HCT116 (cell line): ENCODE results near the gene CRY2. TPM values are rescaled to one million over a fixed set of nuclear protein-coding genes. Genes with fewer than 3 reads are reported as not detected.

Experiments
- ATAC-seq: fragments of 200-7000 bp; cut with Tn5 transposase; 2 replicates; pipeline ENCODE4 v1.9.1; 2020; ENCODE audit warnings: mild to moderate bottlenecking, moderate library complexity
- BruUV-seq: library from RNA; stranded (reverse); fragments of 400-500 nt; replicated peaks from 2 replicates; lab custom pipeline; 2021; lab: Mats Ljungman, UMichigan
- CTCF ChIA-PET: fragments of 300-600 bp; sonication (Branson Sonifier 250); formaldehyde crosslinking; loops from one replicate; lab custom pipeline; 2021; ENCODE audit warnings: antibody characterized with exemption; lab: Charles Lee
- POLR2A ChIA-PET: fragments of 300-600, 350-600 bp; sonication (Branson Sonifier 250); formaldehyde crosslinking; loops from one replicate; lab custom pipeline; 2021; ENCODE audit warnings: antibody characterized with exemption; lab: Charles Lee
- RAD21 ChIA-PET, 2 experiments: fragments of 300-600 bp; sonication (Branson Sonifier 250); formaldehyde crosslinking; loops; one replicate each; lab custom pipeline; 2023; ENCODE audit warnings: low total read pairs in 2 of 2; ENCODE audit not compliant: uncharacterized antibody in 2 of 2, unreplicated experiment in 2 of 2, low non-redundant PET in 1 of 2; lab: Charles Lee
- DNase-seq: peaks from one replicate; pipeline ENCODE4 v3.0.0-alpha.2; 2010; ENCODE audit warnings: low read depth, low spot score
- H2AFZ ChIP-seq: fragments of 200-600 bp; shearing (Covaris generic), sonication (generic); 2 replicates; pipeline ENCODE4 v1.6.1; 2017; ENCODE audit warnings: low read depth, mixed run types, mixed read lengths, antibody characterized with exemption, low read length; ENCODE audit not compliant: poor library complexity, severe bottlenecking
- H3K27ac ChIP-seq: 2 replicates; pipeline ENCODE4 v1.5.1; 2012; ENCODE audit warnings: low read depth, low read length
- H3K27me3 ChIP-seq: fragments of 200-600 bp; sonication (generic); 2 replicates; pipeline ENCODE4 v1.6.1; 2016; ENCODE audit warnings: mixed run types, low read length, mixed read lengths; ENCODE audit not compliant: insufficient read depth
- H3K36me3 ChIP-seq, 2 experiments: fragments of 200-500 bp in 1 of 2; fragments of 200-600 bp in 1 of 2; sonication (Bioruptor generic) in 1 of 2; sonication (generic) in 1 of 2; 2 replicates each; pipeline versions ENCODE4 v1.5.1 to v1.6.1; 2014 to 2016; ENCODE audit warnings: low read length in 2 of 2, inconsistent platforms in 1 of 2, mixed read lengths in 1 of 2, mixed run types in 1 of 2; ENCODE audit not compliant: insufficient read depth in 2 of 2, control insufficient read depth in 1 of 2
- H3K4me1 ChIP-seq, 2 experiments: fragments of 200-600 bp in 1 of 2; sonication (generic) in 1 of 2; 2 replicates each; pipeline versions ENCODE4 v1.5.1 to v1.6.1; 2012 to 2017; ENCODE audit warnings: low read length in 2 of 2, inconsistent platforms in 1 of 2, mild to moderate bottlenecking in 1 of 2, mixed read lengths in 1 of 2, mixed run types in 1 of 2, moderate library complexity in 1 of 2; ENCODE audit not compliant: insufficient read depth in 2 of 2, control insufficient read depth in 1 of 2
- H3K4me2 ChIP-seq: fragments of 200-600 bp; sonication (generic); 2 replicates; pipeline ENCODE4 v1.6.1; 2017; ENCODE audit warnings: mixed run types, low read length, mixed read lengths
- H3K4me3 ChIP-seq, 2 experiments: fragments of 200-600 bp in 1 of 2; sonication (generic) in 1 of 2; replicated peaks in 1 of 2; 2 replicates each; pipeline ENCODE4 v1.5.1; 2011 to 2016; ENCODE audit warnings: low read length in 2 of 2, control low read depth in 1 of 2, low read depth in 1 of 2, mild to moderate bottlenecking in 1 of 2, mixed read lengths in 1 of 2, mixed run types in 1 of 2
- H3K79me2 ChIP-seq: fragments of 200-600 bp; sonication (generic); 2 replicates; pipeline ENCODE4 v1.6.1; 2017; ENCODE audit warnings: mild to moderate bottlenecking, mixed run types, low read length, moderate library complexity, mixed read lengths; ENCODE audit not compliant: insufficient read depth
- H3K9ac ChIP-seq: fragments of 200-600 bp; sonication (generic); 2 replicates; pipeline ENCODE4 v1.6.1; 2016; ENCODE audit warnings: low read length, mixed read lengths
- H3K9me2 ChIP-seq: fragments of 200-600 bp; sonication (generic), shearing (Covaris generic); 2 replicates; pipeline ENCODE4 v1.6.1; 2017; ENCODE audit warnings: mixed run types, mild to moderate bottlenecking, moderate library complexity; ENCODE audit not compliant: insufficient read depth
- H3K9me3 ChIP-seq, 2 experiments: fragments of 200-500 bp in 1 of 2; fragments of 200-600 bp in 1 of 2; sonication (Bioruptor generic) in 1 of 2; sonication (generic) in 1 of 2; 2 replicates each; pipeline ENCODE4 v1.6.1; 2014 to 2017; ENCODE audit warnings: low read length in 2 of 2, mixed read lengths in 2 of 2, inconsistent platforms in 1 of 2, low read depth in 1 of 2, mild to moderate bottlenecking in 1 of 2, mixed run types in 1 of 2, moderate library complexity in 1 of 2; ENCODE audit not compliant: control insufficient read depth in 1 of 2, insufficient read depth in 1 of 2
- H4K20me1 ChIP-seq: fragments of 200-600 bp; sonication (generic), shearing (Covaris generic); 2 replicates; pipeline ENCODE4 v1.6.1; 2017; ENCODE audit warnings: mixed run types, mild to moderate bottlenecking, moderate library complexity; ENCODE audit not compliant: insufficient read depth
- CBX3 ChIP-seq: IDR thresholded peaks from 2 replicates; pipeline ENCODE4 v1.6.1; 2012; ENCODE audit warnings: low read depth
- CTCF ChIP-seq, 3 experiments: fragments of 200-600 bp in 1 of 3; sonication (generic) in 1 of 3; IDR thresholded peaks in 2 of 3; conservative IDR thresholded peaks in 1 of 3; 2 replicates each; pipeline ENCODE4 v1.5.1; 2012 to 2017; ENCODE audit warnings: low read depth in 2 of 3, low read length in 2 of 3, antibody characterized with exemption in 1 of 3, borderline replicate concordance in 1 of 3, control low read depth in 1 of 3, mild to moderate bottlenecking in 1 of 3, mixed read lengths in 1 of 3, mixed run types in 1 of 3, moderate library complexity in 1 of 3; ENCODE audit not compliant: insufficient read depth in 1 of 3
- EGR1 ChIP-seq: IDR thresholded peaks from 2 replicates; pipeline ENCODE4 v1.6.1; 2012; ENCODE audit warnings: low read depth
- EZH2 ChIP-seq: fragments of 200-600 bp; sonication (generic); IDR thresholded peaks from 2 replicates; pipeline ENCODE4 v1.6.1; 2017; ENCODE audit warnings: antibody characterized with exemption, mixed run types
- EZH2phosphoT487 ChIP-seq: fragments of 200-600 bp; IDR thresholded peaks from 2 replicates; pipeline ENCODE4 v1.6.1; 2018; ENCODE audit warnings: antibody characterized with exemption, borderline replicate concordance
- FOSL1 ChIP-seq: IDR thresholded peaks from 2 replicates; pipeline ENCODE4 v1.6.1; 2012; ENCODE audit warnings: low read depth
- POLR2A ChIP-seq: IDR thresholded peaks from 2 replicates; pipeline ENCODE4 v1.7.0; 2011; ENCODE audit warnings: borderline replicate concordance; ENCODE audit not compliant: insufficient read depth, insufficient read length; ENCODE audit errors: extremely low read depth
- POLR2AphosphoS5 ChIP-seq: IDR thresholded peaks from 2 replicates; pipeline ENCODE4 v1.6.1; 2011; ENCODE audit warnings: mild to moderate bottlenecking, low read depth, low read length, moderate library complexity
- REST ChIP-seq: IDR thresholded peaks from 2 replicates; pipeline ENCODE4 v1.6.1; 2012; ENCODE audit warnings: low read depth
- SIN3A ChIP-seq: IDR thresholded peaks from 2 replicates; pipeline ENCODE4 v1.6.1; 2012; ENCODE audit warnings: low read depth
- SP1 ChIP-seq: IDR thresholded peaks from 2 replicates; pipeline ENCODE4 v1.6.1; 2012; ENCODE audit warnings: low read depth
- YY1 ChIP-seq: IDR thresholded peaks from 2 replicates; pipeline ENCODE4 v1.6.1; 2011; ENCODE audit warnings: low read length, low read depth, moderate library complexity, mild to moderate bottlenecking; ENCODE audit not compliant: insufficient replicate concordance; ENCODE audit errors: extremely low read depth
- ZNF274 ChIP-seq: fragments of 200-500 bp; sonication (Bioruptor generic); IDR thresholded peaks from 2 replicates; pipeline ENCODE4 v1.6.1; 2014; ENCODE audit warnings: mild to moderate bottlenecking, low read depth, low read length, inconsistent platforms
- intact Hi-C: fragments of 100-400 bp; cut with micrococcal nuclease; formaldehyde crosslinking; loops from 2 replicates; pipeline ENCODE4 v1.10.0; 2022
- total RNA-seq: library from RNA; stranded (reverse); gene quantifications from one replicate; pipeline ENCODE4 v1.2.1, GENCODE V29; 2021; ENCODE audit not compliant: unreplicated experiment

The CRY2 gene
- total RNA-seq, 1 experiment from 2014 or later = 18.0 TPM

GRCh38 chr11:45915446-45915845 lies 68.2 kb downstream of the CRY2 start:
- no peaks in the 10 kb centered on the region for H3K9me2 ChIP-seq
- BruUV-seq = no TSS peak
- ATAC-seq (no peak), DNase-seq (no peak)
- CTCF ChIA-PET = no interaction called here
- H3K27me3 ChIP-seq = no peaks in the 10 kb centered on the region
- RAD21 ChIA-PET = no interaction called here
- H3K4me2 ChIP-seq = no peak overlapping the region
- H2AFZ ChIP-seq = no peak overlapping the region
- peaks cover 6 to 15% of the 10 kb centered on the region in 2 experiments for H3K4me1 ChIP-seq
- POLR2A ChIA-PET = no interaction called here
- peaks cover 0 to 3% of the 10 kb centered on the region in 2 experiments; a peak in 2 of 4 replicates for H3K36me3 ChIP-seq
- H3K9ac ChIP-seq = no peak overlapping the region
- no peaks in the 10 kb centered on the region for H3K9me3 ChIP-seq
- H3K4me3 ChIP-seq = no peak overlapping the region
- intact Hi-C loops = no loop called here
- H3K79me2 ChIP-seq = peaks cover 13% of the 10 kb centered on the region
- no peaks in the 10 kb centered on the region for H4K20me1 ChIP-seq
- TF ChIP-seq POLR2AphosphoS5 (no peak), ZNF274 (no peak), SP1 (no peak), YY1 (no peak), CBX3 (no peak), POLR2A (no peak), REST (no peak), EZH2 (no peak), EGR1 (no peak), FOSL1 (no peak), CTCF (IDR thresholded peaks at IDR 0.05 in 2 of 3, conservative IDR thresholded peaks at IDR 0.05 in 1 of 3; ENCODE audit: borderline replicate concordance in 1 of 3, insufficient read depth in 1 of 3, low read depth in 2 of 3, low read length in 2 of 3) (no peak), SIN3A (no peak), EZH2phosphoT487 (no peak)
- no peak overlapping the region for H3K27ac ChIP-seq
